HepG2 (cell line): ENCODE measurements around the gene SCAI. TPM values are rescaled to one million over a fixed set of nuclear protein-coding genes. Genes with fewer than 3 reads are reported as not detected.
A peak's percentile ranks its signal among the peaks of the same experiment; 100 is the strongest.

ENCODE experiments used
- ARNT ChIP-seq: fragments of 450-650 bp; IDR thresholded peaks from 2 replicates; pipeline ENCODE4 v1.6.1; 2017
- CHCHD3 ChIP-seq: sonication (generic); formaldehyde crosslinking; IDR thresholded peaks from 2 replicates; pipeline ENCODE4 v1.8.0; 2022; ENCODE audit warnings: mild to moderate bottlenecking, missing genetic modification reagents, moderate library complexity
- GPN1 ChIP-seq: sonication (generic); formaldehyde crosslinking; IDR thresholded peaks from 2 replicates; pipeline ENCODE4 v1.5.1; 2020; ENCODE audit warnings: missing genetic modification reagents, borderline replicate concordance
- HIVEP1 ChIP-seq: sonication (generic); formaldehyde crosslinking; IDR thresholded peaks from 2 replicates; pipeline ENCODE4 v1.4.0; 2020; ENCODE audit warnings: mild to moderate bottlenecking, missing genetic modification reagents
- JUND ChIP-seq: sonication (generic); formaldehyde crosslinking; IDR thresholded peaks from 2 replicates; pipeline ENCODE4 v1.8.0; 2022; ENCODE audit warnings: mild to moderate bottlenecking, missing genetic modification reagents
- POGZ ChIP-seq: sonication (generic); formaldehyde crosslinking; IDR thresholded peaks from 2 replicates; pipeline ENCODE4 v1.4.0; 2020; ENCODE audit warnings: mild to moderate bottlenecking, missing genetic modification reagents
- RXRB ChIP-seq: IDR thresholded peaks from 2 replicates; pipeline ENCODE4 v1.6.1; 2016; ENCODE audit warnings: borderline replicate concordance, missing genetic modification reagents, missing compliant biosample characterization
- TEAD3 ChIP-seq: optimal IDR thresholded peaks from 2 replicates; pipeline ENCODE3; 2016; ENCODE audit warnings: borderline replicate concordance
- ZNF124 ChIP-seq: sonication (generic); formaldehyde crosslinking; IDR thresholded peaks from 2 replicates; pipeline ENCODE4 v1.4.0; 2020; ENCODE audit warnings: missing genetic modification reagents
- ZNF160 ChIP-seq: sonication (generic); formaldehyde crosslinking; IDR thresholded peaks from 2 replicates; pipeline ENCODE4 v1.8.0; 2022; ENCODE audit warnings: mild to moderate bottlenecking, inconsistent platforms, missing genetic modification reagents
- ZNF296 ChIP-seq: sonication (generic); formaldehyde crosslinking; conservative IDR thresholded peaks from 2 replicates; pipeline ENCODE4 v1.5.0; 2020; ENCODE audit warnings: mild to moderate bottlenecking, missing genetic modification reagents
- ZNF501 ChIP-seq: sonication (generic); formaldehyde crosslinking; IDR thresholded peaks from 2 replicates; pipeline ENCODE4 v1.5.1; 2020; ENCODE audit warnings: mild to moderate bottlenecking, moderate library complexity, missing genetic modification reagents
- ZSCAN21 ChIP-seq: sonication (generic); formaldehyde crosslinking; IDR thresholded peaks from 2 replicates; pipeline ENCODE4 v1.8.0; 2022; ENCODE audit warnings: mild to moderate bottlenecking, missing genetic modification reagents, moderate library complexity, borderline replicate concordance
- polyA plus RNA-seq, 8 experiments: library from polyadenylated mRNA; depleted of rRNA in 3 of 8; stranded (reverse) in 7 of 8; unstranded in 1 of 8; fragments of >200 nt; fragmentation: Illumina TruSeq in 4 of 8; extraction: Trizol in 4 of 8; gene quantifications; 2 replicates each; pipeline versions ENCODE4 v1.2.1 to v1.2.3, GENCODE V29; 2011 to 2016; ENCODE audit warnings: low read depth in 4 of 8, missing spikeins in 1 of 8, mixed read lengths in 1 of 8; ENCODE audit not compliant: insufficient read depth in 1 of 8
- total RNA-seq, 5 experiments: library from RNA; depleted of rRNA; stranded (reverse); fragments of >200 nt; fragmentation: Illumina TruSeq; extraction: Trizol; gene quantifications; 2 replicates each; pipeline ENCODE4 v1.2.3, GENCODE V29; 2016; ENCODE audit warnings: low read depth in 1 of 5
- TF ChIP-seq, protein P1 (sequence below), 2 experiments: sonication (generic) in 1 of 2; formaldehyde crosslinking in 1 of 2; IDR thresholded peaks; 2 replicates each; pipeline versions ENCODE4 v1.6.1 to v1.9.0; 2014 to 2022; ENCODE audit warnings: antibody characterized with exemption in 1 of 2, borderline replicate concordance in 1 of 2, inconsistent platforms in 1 of 2, low read depth in 1 of 2, missing genetic modification reagents in 1 of 2
- TF ChIP-seq, protein P2 (sequence below): sonication (generic); formaldehyde crosslinking; IDR thresholded peaks from 2 replicates; pipeline ENCODE4 v1.8.0; 2022; ENCODE audit warnings: low read depth, missing genetic modification reagents
- TF ChIP-seq, protein P3 (sequence below): sonication (generic); formaldehyde crosslinking; IDR thresholded peaks from 2 replicates; pipeline ENCODE4 v1.4.0; 2020; ENCODE audit warnings: mild to moderate bottlenecking, missing genetic modification reagents
- TF ChIP-seq, protein P4 (sequence below): sonication (generic); formaldehyde crosslinking; IDR thresholded peaks from 2 replicates; pipeline ENCODE4 v1.8.1; 2023; ENCODE audit warnings: mild to moderate bottlenecking, inconsistent platforms, moderate library complexity, missing genetic modification reagents, borderline replicate concordance
- TF ChIP-seq, protein P5 (sequence below): IDR thresholded peaks from 2 replicates; pipeline ENCODE4 v1.6.1; 2018; ENCODE audit warnings: missing genetic modification reagents

SCAI gene
- total and polyA plus RNA-seq, 2 of the 13 experiments (the other 11 are each of a cell fraction or from before 2014, with no cell fraction given), result 4.4 to 8.4 TPM

DNA sequence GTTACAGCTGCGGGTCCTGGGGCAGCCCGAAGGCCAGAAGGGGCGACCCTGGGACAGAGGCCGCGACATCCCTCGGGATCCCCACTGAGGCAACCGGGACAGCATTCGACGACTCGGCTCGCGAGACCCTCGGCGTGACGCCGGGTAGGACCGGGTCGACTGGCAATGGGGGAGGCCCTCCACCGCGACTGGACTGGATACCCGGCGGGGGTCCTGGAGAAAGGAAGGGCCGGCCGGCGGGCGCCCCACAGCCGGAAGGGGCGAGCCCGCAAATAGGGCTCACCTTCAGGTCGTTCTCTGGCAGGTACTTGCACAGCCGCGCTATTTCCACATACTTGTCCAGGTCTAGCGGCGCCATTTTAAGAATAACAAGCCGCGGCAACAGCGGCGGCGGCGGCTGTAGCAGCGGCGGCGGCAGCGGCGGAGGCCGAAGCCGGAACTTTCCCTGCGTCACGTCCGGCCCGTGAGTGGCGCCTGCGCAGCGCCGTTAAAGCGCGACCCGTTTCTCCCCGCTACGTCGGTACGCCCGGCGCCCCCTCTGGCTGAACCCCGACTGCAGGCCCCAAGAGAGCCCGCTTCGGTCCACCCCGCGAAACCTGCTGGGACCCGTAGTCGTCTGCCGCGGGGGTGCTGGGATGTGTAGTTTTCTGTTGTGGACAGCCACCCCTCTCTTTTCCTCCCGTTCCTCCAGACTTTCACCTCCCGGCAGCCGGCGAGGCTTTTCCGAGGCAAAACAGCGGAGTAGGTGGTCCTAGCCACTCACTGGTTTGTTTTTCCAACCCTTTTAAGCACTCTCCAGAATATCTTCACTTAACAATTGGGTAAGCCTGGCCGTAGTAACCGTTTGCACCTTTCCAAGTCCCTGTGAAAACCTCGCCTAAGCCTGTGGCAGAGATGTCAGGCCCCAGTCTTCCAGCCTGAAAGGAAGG is 46.3 kb upstream of the SCAI start, which contains the start of gene PPP6C (continued):
- TF ChIP-seq GPN1 (no peak), POGZ (CRISPR knock-in tag) (peak; percentile 77), RXRB (CRISPR knock-in tag) (peak; percentile 72; the same call in 1 of the 2 replicates), ZSCAN21 (CRISPR knock-in tag) (peak; percentile 60; the same call in 1 of the 2 replicates), ZNF160 (no peak), ZNF296 (CRISPR knock-in tag) (no peak), TEAD3 (CRISPR knock-in tag) (peak; percentile 76), ZNF124 (CRISPR knock-in tag) (peak; percentile 87), ARNT (no peak), CHCHD3 (0 out of 2 replicates have a peak, but pooled peaks have one; percentile 49), JUND (CRISPR knock-in tag) (no peak), HIVEP1 (CRISPR knock-in tag) (0 out of 2 replicates have a peak, but pooled peaks have one; percentile 10), ZNF501 (CRISPR knock-in tag) (peak; percentile 74)
- TF ChIP-seq, protein P1, sequence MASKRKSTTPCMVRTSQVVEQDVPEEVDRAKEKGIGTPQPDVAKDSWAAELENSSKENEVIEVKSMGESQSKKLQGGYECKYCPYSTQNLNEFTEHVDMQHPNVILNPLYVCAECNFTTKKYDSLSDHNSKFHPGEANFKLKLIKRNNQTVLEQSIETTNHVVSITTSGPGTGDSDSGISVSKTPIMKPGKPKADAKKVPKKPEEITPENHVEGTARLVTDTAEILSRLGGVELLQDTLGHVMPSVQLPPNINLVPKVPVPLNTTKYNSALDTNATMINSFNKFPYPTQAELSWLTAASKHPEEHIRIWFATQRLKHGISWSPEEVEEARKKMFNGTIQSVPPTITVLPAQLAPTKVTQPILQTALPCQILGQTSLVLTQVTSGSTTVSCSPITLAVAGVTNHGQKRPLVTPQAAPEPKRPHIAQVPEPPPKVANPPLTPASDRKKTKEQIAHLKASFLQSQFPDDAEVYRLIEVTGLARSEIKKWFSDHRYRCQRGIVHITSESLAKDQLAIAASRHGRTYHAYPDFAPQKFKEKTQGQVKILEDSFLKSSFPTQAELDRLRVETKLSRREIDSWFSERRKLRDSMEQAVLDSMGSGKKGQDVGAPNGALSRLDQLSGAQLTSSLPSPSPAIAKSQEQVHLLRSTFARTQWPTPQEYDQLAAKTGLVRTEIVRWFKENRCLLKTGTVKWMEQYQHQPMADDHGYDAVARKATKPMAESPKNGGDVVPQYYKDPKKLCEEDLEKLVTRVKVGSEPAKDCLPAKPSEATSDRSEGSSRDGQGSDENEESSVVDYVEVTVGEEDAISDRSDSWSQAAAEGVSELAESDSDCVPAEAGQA (IDR thresholded peaks at IDR 0.05; ENCODE audit: low read depth), result peak; percentile 45; the same call in 1 of the 2 replicates
- TF ChIP-seq, protein P1 (CRISPR knock-in tag; IDR thresholded peaks at IDR 0.05; ENCODE audit: borderline replicate concordance), result no peak
- TF ChIP-seq, protein P2, sequence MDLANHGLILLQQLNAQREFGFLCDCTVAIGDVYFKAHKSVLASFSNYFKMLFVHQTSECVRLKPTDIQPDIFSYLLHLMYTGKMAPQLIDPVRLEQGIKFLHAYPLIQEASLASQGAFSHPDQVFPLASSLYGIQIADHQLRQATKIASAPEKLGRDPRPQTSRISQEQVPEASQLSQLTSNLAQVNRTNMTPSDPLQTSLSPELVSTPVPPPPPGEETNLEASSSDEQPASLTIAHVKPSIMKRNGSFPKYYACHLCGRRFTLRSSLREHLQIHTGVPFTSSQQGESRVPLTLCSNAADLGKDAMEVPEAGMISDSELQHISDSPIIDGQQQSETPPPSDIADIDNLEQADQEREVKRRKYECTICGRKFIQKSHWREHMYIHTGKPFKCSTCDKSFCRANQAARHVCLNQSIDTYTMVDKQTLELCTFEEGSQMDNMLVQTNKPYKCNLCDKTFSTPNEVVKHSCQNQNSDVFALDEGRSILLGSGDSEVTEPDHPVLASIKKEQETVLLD (CRISPR knock-in tag), result peak; percentile 98
- TF ChIP-seq, protein P3, sequence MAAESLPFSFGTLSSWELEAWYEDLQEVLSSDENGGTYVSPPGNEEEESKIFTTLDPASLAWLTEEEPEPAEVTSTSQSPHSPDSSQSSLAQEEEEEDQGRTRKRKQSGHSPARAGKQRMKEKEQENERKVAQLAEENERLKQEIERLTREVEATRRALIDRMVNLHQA, result no peak
- TF ChIP-seq, protein P4, sequence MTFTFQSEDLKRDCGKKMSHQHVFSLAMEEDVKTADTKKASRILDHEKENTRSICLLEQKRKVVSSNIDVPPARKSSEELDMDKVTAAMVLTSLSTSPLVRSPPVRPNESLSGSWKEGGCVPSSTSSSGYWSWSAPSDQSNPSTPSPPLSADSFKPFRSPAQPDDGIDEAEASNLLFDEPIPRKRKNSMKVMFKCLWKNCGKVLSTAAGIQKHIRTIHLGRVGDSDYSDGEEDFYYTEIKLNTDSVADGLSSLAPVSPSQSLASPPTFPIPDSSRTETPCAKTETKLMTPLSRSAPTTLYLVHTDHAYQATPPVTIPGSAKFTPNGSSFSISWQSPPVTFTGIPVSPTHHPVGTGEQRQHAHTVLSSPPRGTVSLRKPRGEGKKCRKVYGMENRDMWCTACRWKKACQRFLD (CRISPR knock-in tag), result peak; percentile 67; the same call in 1 of the 2 replicates
- TF ChIP-seq, protein P5, sequence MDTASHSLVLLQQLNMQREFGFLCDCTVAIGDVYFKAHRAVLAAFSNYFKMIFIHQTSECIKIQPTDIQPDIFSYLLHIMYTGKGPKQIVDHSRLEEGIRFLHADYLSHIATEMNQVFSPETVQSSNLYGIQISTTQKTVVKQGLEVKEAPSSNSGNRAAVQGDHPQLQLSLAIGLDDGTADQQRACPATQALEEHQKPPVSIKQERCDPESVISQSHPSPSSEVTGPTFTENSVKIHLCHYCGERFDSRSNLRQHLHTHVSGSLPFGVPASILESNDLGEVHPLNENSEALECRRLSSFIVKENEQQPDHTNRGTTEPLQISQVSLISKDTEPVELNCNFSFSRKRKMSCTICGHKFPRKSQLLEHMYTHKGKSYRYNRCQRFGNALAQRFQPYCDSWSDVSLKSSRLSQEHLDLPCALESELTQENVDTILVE, result peak; percentile 99
